Fibroblast of the aortic adventitia (primary cell): ENCODE measurements around the gene PLB1. TPM values are rescaled to one million over a fixed set of nuclear protein-coding genes. Genes with fewer than 3 reads are reported as not detected.
"Not testable (repeated sequence)": the region's sequence is repeated elsewhere in the genome, so short reads cannot be mapped to it uniquely, and the experiment has no call there.

Experiments
- DNase-seq: peaks from one replicate; pipeline ENCODE4 v3.0.0-alpha.2; 2010; ENCODE audit warnings: low read depth
- H3K4me3 ChIP-seq: 2 replicates; pipeline ENCODE4 v1.5.1; 2011; ENCODE audit warnings: low read depth, mild to moderate bottlenecking, control low read depth, low read length, moderate library complexity
- CTCF ChIP-seq: IDR thresholded peaks from 2 replicates; pipeline ENCODE4 v1.5.1; 2011; ENCODE audit warnings: mild to moderate bottlenecking, low read length, control low read depth, inconsistent platforms; ENCODE audit not compliant: insufficient read depth
- total RNA-seq: library from RNA; depleted of rRNA; stranded (reverse); fragments of >200 nt; gene quantifications from 2 replicates; pipeline ENCODE4 v1.2.3, GENCODE V29; 2012; ENCODE audit warnings: low replicate concordance

Gene PLB1
- total RNA-seq, 1 donor = 2.7 TPM

GRCh38 chr2:28664120-28664842 lies 168.4 kb downstream of the PLB1 start:
- DNase-seq = peak; percentile 75
- TF ChIP-seq CTCF = no peak
- H3K4me3 ChIP-seq = peak overlapping the region; percentile 6

- no peak for TF ChIP-seq CTCF
- H3K4me3 ChIP-seq = no peak overlapping the region
- peak; percentile 98 for DNase-seq
These were observed 169.3 kb downstream of the PLB1 start for GRCh38 chr2:28665041-28665704.

GRCh38 chr2:28665811-28666377 lies 170.0 kb downstream of the PLB1 start:
- H3K4me3 ChIP-seq, DNase-seq: not testable (repeated sequence)

GRCh38 chr2:28666496-28667184 lies 170.8 kb downstream of the PLB1 start:
- peak; percentile 81 for DNase-seq
- no peak overlapping the region for H3K4me3 ChIP-seq
- TF ChIP-seq CTCF = peak; percentile 7

- no peak for DNase-seq
- no peak for TF ChIP-seq CTCF
- no peak overlapping the region for H3K4me3 ChIP-seq
These were observed 171.4 kb downstream of the PLB1 start for GRCh38 chr2:28667261-28667660.

- no peak for DNase-seq
- no peak overlapping the region for H3K4me3 ChIP-seq
- no peak for TF ChIP-seq CTCF
These were observed 172.4 kb downstream of the PLB1 start for GRCh38 chr2:28668106-28668814.
